Endothelial cell (in vitro differentiated cells): Measurements from ENCODE around the gene CTCF. TPM values are rescaled to one million over a fixed set of nuclear protein-coding genes. Genes with fewer than 3 reads are reported as not detected.

Experiments
- DNase-seq: peaks from one replicate; pipeline ENCODE4 v3.0.0; 2021; ENCODE audit warnings: low spot score
- H3K27ac Mint-ChIP-seq: one replicate; pipeline ENCODE4 v1.8.0; 2021; ENCODE audit warnings: mixed read lengths, inconsistent platforms; ENCODE audit not compliant: unreplicated experiment
- H3K27me3 Mint-ChIP-seq: one replicate; pipeline ENCODE4 v1.8.0; 2021; ENCODE audit warnings: mild to moderate bottlenecking, moderate library complexity, mixed read lengths, inconsistent platforms; ENCODE audit not compliant: unreplicated experiment
- H3K36me3 Mint-ChIP-seq: one replicate; pipeline ENCODE4 v1.8.0; 2021; ENCODE audit warnings: mild to moderate bottlenecking, low read depth, mixed read lengths, inconsistent platforms; ENCODE audit not compliant: unreplicated experiment
- H3K4me1 Mint-ChIP-seq: one replicate; pipeline ENCODE4 v1.8.0; 2021; ENCODE audit warnings: mild to moderate bottlenecking, mixed read lengths, inconsistent platforms; ENCODE audit not compliant: unreplicated experiment
- H3K4me3 Mint-ChIP-seq: one replicate; pipeline ENCODE4 v1.8.0; 2021; ENCODE audit warnings: mild to moderate bottlenecking, mixed read lengths, inconsistent platforms; ENCODE audit not compliant: unreplicated experiment
- H3K9me3 Mint-ChIP-seq: one replicate; pipeline ENCODE4 v1.8.0; 2021; ENCODE audit warnings: mixed read lengths, inconsistent platforms; ENCODE audit not compliant: unreplicated experiment
- total RNA-seq: library from RNA; stranded (reverse); fragmentation: NEBNext Ultra II Directional; extraction: Animal tissue kit (Norgen Biotek cat#: 25700); gene quantifications from one replicate; pipeline ENCODE4 v1.2.1, GENCODE V29; 2021; ENCODE audit not compliant: unreplicated experiment
- TF ChIP-seq, protein P1 (sequence below): fragments of 200-600 bp; sonication (generic); IDR thresholded peaks from one replicate; pipeline ENCODE4 v1.5.0; 2021; ENCODE audit warnings: antibody characterized with exemption; ENCODE audit not compliant: unreplicated experiment

CTCF gene
- total RNA-seq, 1 donor from 2014 or later: 40.1 TPM

GRCh38 chr16:67632415-67633172 is 70.3 kb downstream of the CTCF start:
- TF ChIP-seq, protein P1, sequence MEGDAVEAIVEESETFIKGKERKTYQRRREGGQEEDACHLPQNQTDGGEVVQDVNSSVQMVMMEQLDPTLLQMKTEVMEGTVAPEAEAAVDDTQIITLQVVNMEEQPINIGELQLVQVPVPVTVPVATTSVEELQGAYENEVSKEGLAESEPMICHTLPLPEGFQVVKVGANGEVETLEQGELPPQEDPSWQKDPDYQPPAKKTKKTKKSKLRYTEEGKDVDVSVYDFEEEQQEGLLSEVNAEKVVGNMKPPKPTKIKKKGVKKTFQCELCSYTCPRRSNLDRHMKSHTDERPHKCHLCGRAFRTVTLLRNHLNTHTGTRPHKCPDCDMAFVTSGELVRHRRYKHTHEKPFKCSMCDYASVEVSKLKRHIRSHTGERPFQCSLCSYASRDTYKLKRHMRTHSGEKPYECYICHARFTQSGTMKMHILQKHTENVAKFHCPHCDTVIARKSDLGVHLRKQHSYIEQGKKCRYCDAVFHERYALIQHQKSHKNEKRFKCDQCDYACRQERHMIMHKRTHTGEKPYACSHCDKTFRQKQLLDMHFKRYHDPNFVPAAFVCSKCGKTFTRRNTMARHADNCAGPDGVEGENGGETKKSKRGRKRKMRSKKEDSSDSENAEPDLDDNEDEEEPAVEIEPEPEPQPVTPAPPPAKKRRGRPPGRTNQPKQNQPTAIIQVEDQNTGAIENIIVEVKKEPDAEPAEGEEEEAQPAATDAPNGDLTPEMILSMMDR: no peak
- DNase-seq: no peak
- Mint-ChIP-seq H3K4me3 (no peak overlapping the region), H3K4me1 (peaks cover 3% of the 10 kb centered on the region), H3K27ac (no peak overlapping the region), H3K27me3 (peaks cover 1% of the 10 kb centered on the region), H3K36me3 (peaks cover 31% of the 10 kb centered on the region), H3K9me3 (no peaks in the 10 kb centered on the region)

GRCh38 chr16:67636713-67637112 is 74.4 kb downstream of the CTCF start:
- TF ChIP-seq, protein P1: no peak
- no peaks in the 10 kb centered on the region for H3K9me3 Mint-ChIP-seq
- H3K4me3 Mint-ChIP-seq: no peak overlapping the region
- peaks cover 3% of the 10 kb centered on the region for H3K4me1 Mint-ChIP-seq
- no peak for DNase-seq
- H3K36me3 Mint-ChIP-seq: peaks cover 20% of the 10 kb centered on the region
- no peak overlapping the region for H3K27ac Mint-ChIP-seq
- H3K27me3 Mint-ChIP-seq: peaks cover 5% of the 10 kb centered on the region

DNA sequence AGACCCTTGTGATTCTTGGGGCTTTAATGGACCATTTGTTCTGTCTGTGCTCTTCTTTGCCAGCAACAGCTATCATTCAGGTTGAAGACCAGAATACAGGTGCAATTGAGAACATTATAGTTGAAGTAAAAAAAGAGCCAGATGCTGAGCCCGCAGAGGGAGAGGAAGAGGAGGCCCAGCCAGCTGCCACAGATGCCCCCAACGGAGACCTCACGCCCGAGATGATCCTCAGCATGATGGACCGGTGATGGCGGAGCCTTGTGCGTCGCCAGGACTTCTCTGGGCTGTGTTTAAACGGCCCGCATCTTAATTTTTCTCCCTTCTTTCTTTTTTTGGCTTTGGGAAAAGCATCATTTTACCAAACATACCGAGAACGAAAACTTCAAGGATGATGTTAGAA is 75.3 kb downstream of the CTCF start:
- Mint-ChIP-seq H3K27me3 (peaks cover 6% of the 10 kb centered on the region), H3K36me3 (peaks cover 14% of the 10 kb centered on the region), H3K9me3 (no peaks in the 10 kb centered on the region), H3K4me3 (no peak overlapping the region), H3K4me1 (no peaks in the 10 kb centered on the region), H3K27ac (no peak overlapping the region)
- TF ChIP-seq, protein P1: no peak
- DNase-seq: no peak

- Mint-ChIP-seq H3K9me3 (no peaks in the 10 kb centered on the region), H3K36me3 (peaks cover 4% of the 10 kb centered on the region), H3K4me3 (no peak overlapping the region), H3K27ac (no peak overlapping the region), H3K27me3 (peaks cover 9% of the 10 kb centered on the region), H3K4me1 (no peaks in the 10 kb centered on the region)
- no peak for DNase-seq
- TF ChIP-seq, protein P1: no peak
These were observed 79.7 kb downstream of the CTCF start for GRCh38 chr16:67641779-67642708.
